ENCODE measurements around the gene PET117.
"Not testable (repeated sequence)": the region's sequence is repeated elsewhere in the genome, so short reads cannot be mapped to it uniquely, and the experiment has no call there.

The PET117 gene

GRCh38 chr20:18093388-18093787, 44.3 kb upstream of the PET117 start:
- DNase-seq (ENCODE audit: extremely low read depth, low read depth), result no peak
- TF ChIP-seq CTCF (IDR thresholded peaks at IDR 0.05; ENCODE audit: low read depth, low read length, missing control alignments), result no peak
- no peak overlapping the region for H3K4me3 ChIP-seq (replicated peaks; ENCODE audit: low read depth, low read length)

- DNase-seq (ENCODE audit: extremely low read depth, low read depth), result no peak
- TF ChIP-seq CTCF (IDR thresholded peaks at IDR 0.05; ENCODE audit: low read depth, low read length, missing control alignments), result no peak
- H3K4me3 ChIP-seq (replicated peaks; ENCODE audit: low read depth, low read length), result no peak overlapping the region
Observed at GRCh38 chr20:18094191-18094590, 43.5 kb upstream of the PET117 start.

- H3K4me3 ChIP-seq (replicated peaks; ENCODE audit: low read depth, low read length); DNase-seq (ENCODE audit: extremely low read depth, low read depth): not testable (repeated sequence)
Observed at GRCh38 chr20:18100569-18100968, 37.1 kb upstream of the PET117 start.

- no peak for DNase-seq (ENCODE audit: extremely low read depth, low read depth)
Observed at GRCh38 chr20:18101125-18101810, 36.4 kb upstream of the PET117 start.

GRCh38 chr20:18103497-18103896, 34.2 kb upstream of the PET117 start:
- no peak for TF ChIP-seq CTCF (IDR thresholded peaks at IDR 0.05; ENCODE audit: low read depth, low read length, missing control alignments)
- H3K4me3 ChIP-seq (replicated peaks; ENCODE audit: low read depth, low read length), result no peak overlapping the region
- no peak for DNase-seq (ENCODE audit: extremely low read depth, low read depth)

More at GRCh38 chr20:18101125-18101810, 36.4 kb upstream of the PET117 start:
- H3K4me3 ChIP-seq (replicated peaks; ENCODE audit: low read depth, low read length), result no peak overlapping the region
- TF ChIP-seq CTCF (IDR thresholded peaks at IDR 0.05; ENCODE audit: low read depth, low read length, missing control alignments), result no peak

GRCh38 chr20:18108326-18108725, 29.3 kb upstream of the PET117 start:
- no peak overlapping the region for H3K4me3 ChIP-seq (replicated peaks; ENCODE audit: low read depth, low read length)
- DNase-seq (ENCODE audit: extremely low read depth, low read depth), result no peak
- TF ChIP-seq CTCF (IDR thresholded peaks at IDR 0.05; ENCODE audit: low read depth, low read length, missing control alignments), result no peak

- H3K4me3 ChIP-seq (replicated peaks; ENCODE audit: low read depth, low read length); DNase-seq (ENCODE audit: extremely low read depth, low read depth): not testable (repeated sequence)
Observed at GRCh38 chr20:18128574-18128973, 9.1 kb upstream of the PET117 start.

GRCh38 chr20:18132663-18133062, 5.0 kb upstream of the PET117 start:
- DNase-seq (ENCODE audit: extremely low read depth, low read depth), result no peak
- TF ChIP-seq CTCF (IDR thresholded peaks at IDR 0.05; ENCODE audit: low read depth, low read length, missing control alignments), result no peak

More at GRCh38 chr20:18132663-18133062, 5.0 kb upstream of the PET117 start:
- no peak overlapping the region for H3K4me3 ChIP-seq (replicated peaks; ENCODE audit: low read depth, low read length)

Measured in HFF-Myc (cell line).